ENCODE results near the gene SPCS3. TPM values are rescaled to one million over a fixed set of nuclear protein-coding genes. Genes with fewer than 3 reads are reported as not detected.

SPCS3 gene
- 45.1 and 47.1 TPM in 2 replicates for total RNA-seq
- 39.0 and 39.2 TPM in 2 replicates for polyA plus RNA-seq

DNA sequence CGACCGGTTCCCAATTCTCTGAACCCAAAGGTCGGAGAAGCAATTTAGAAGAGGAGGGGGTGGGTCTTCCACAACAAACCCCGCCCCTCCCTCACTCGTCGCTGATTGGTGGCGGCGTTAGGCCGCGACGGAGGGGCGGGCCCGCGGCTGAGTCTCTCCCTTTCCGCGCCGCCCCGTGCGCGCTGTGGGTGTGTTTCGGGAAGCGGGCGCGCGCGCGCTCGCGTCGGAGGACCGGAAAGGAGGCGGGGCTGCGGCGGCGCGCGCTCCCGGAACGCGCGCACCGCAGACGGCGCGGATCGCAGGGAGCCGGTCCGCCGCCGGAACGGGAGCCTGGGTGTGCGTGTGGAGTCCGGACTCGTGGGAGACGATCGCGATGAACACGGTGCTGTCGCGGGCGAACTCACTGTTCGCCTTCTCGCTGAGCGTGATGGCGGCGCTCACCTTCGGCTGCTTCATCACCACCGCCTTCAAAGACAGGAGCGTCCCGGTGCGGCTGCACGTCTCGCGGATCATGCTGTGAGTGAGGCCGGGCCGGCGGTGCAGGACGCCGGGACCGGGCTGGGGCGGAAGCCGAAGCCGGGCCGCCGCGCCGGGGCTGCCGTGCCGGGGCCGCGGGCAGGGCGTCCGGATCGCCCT lies at the start of gene SPCS3:
SPCS3 (plus strand) TSS at position 263 of the 636 bp plus-strand sequence; CDS start at position 374, 111 bp downstream.
- Histone ChIP-seq H3K4me3 (peak within 1 kb of the TSS; percentile 82), H3K4me1 (ENCODE audit: low read depth) (peaks cover 13% of the 10 kb centered on the region), H3K9me3 (ENCODE audit: low read depth) (no peaks in the 10 kb centered on the region), H3K27ac (peak within 1 kb of the TSS; percentile 94), H3K27me3 (no peaks in the 10 kb centered on the region), H3K36me3 (no peaks in the 10 kb centered on the region)
- peak; percentile 97 to 98 for DNase-seq (ENCODE audit: low read depth in 1 of 2, low spot score in 1 of 2)
- TF ChIP-seq, protein P1, sequence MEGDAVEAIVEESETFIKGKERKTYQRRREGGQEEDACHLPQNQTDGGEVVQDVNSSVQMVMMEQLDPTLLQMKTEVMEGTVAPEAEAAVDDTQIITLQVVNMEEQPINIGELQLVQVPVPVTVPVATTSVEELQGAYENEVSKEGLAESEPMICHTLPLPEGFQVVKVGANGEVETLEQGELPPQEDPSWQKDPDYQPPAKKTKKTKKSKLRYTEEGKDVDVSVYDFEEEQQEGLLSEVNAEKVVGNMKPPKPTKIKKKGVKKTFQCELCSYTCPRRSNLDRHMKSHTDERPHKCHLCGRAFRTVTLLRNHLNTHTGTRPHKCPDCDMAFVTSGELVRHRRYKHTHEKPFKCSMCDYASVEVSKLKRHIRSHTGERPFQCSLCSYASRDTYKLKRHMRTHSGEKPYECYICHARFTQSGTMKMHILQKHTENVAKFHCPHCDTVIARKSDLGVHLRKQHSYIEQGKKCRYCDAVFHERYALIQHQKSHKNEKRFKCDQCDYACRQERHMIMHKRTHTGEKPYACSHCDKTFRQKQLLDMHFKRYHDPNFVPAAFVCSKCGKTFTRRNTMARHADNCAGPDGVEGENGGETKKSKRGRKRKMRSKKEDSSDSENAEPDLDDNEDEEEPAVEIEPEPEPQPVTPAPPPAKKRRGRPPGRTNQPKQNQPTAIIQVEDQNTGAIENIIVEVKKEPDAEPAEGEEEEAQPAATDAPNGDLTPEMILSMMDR (IDR thresholded peaks at IDR 0.05; ENCODE audit: low read depth, low read length), result no peak

DNA sequence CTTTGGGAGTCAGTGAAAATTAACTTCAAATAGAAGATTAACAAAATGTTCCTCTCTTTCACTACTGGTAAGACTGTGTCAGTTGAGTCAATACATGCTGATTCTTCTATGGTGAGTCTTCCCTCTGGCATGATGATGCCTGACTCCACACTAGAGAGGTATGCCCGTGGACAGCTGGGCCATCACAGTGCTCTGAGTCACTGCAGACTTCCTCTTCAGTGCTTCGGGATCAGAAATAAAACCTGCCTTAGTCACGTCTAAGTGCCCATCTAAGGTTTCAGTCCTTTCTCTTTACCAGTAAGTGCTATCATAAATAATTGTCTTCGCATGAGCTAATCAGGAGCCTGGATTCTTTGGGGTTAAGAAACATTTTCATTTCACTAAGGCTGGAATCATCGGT lies 49.1 kb upstream of the SPCS3 start:
- peak in 1 of 2 donors; percentile 84 for DNase-seq (ENCODE audit: low read depth in 1 of 2, low spot score in 1 of 2)
- Histone ChIP-seq H3K4me3 (no peak overlapping the region), H3K9me3 (ENCODE audit: low read depth) (no peaks in the 10 kb centered on the region), H3K4me1 (ENCODE audit: low read depth) (no peaks in the 10 kb centered on the region), H3K27me3 (no peaks in the 10 kb centered on the region), H3K36me3 (no peaks in the 10 kb centered on the region), H3K27ac (no peak overlapping the region)
- TF ChIP-seq, protein P1 (IDR thresholded peaks at IDR 0.05; ENCODE audit: low read depth, low read length), result no peak

DNA sequence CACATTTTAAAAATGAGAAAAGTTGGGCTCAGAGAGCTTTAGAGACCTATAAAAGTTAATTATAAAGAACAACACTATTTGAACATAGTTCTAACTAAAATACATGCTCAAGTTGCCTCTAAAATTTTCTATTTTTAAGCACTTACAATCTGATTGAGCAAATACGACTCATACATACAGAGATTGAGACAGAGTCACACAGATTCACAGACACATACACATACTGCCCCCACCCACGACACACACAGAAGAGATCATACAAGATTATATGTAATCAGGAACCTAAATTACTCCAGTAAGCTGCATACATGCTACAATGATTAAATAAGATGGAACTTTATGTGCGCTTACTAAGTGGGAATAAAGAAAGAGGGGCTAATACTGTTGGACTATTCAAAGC lies 48.0 kb upstream of the SPCS3 start:
- TF ChIP-seq, protein P1 (IDR thresholded peaks at IDR 0.05; ENCODE audit: low read depth, low read length), result no peak
- no peak overlapping the region for H3K27ac ChIP-seq
- H3K36me3 ChIP-seq, result no peaks in the 10 kb centered on the region
- no peaks in the 10 kb centered on the region for H3K27me3 ChIP-seq
- no peak for DNase-seq (ENCODE audit: low read depth in 1 of 2, low spot score in 1 of 2)
- no peaks in the 10 kb centered on the region for H3K9me3 ChIP-seq (ENCODE audit: low read depth)
- H3K4me1 ChIP-seq (ENCODE audit: low read depth), result no peaks in the 10 kb centered on the region
- H3K4me3 ChIP-seq, result no peak overlapping the region

DNA sequence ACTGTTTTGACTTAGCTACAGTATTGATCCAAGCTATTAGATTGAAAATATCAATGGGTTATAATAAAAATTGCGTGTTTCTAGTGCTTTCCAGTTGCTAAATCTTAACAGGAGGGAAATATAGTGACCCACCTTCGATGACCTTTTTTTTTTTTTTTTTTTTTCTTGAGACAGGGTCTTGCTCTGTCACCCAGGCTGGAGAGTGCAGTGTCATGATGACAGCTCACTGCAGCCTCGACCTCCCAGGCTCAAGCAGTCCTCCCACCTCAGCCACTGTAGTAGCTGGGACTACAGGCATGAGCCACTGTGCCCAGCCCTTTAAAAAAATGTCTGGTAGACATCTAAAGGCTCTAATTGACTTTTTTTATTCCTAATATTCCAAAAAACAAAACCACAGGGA lies 47.0 kb upstream of the SPCS3 start:
- Histone ChIP-seq H3K4me1 (ENCODE audit: low read depth) (no peaks in the 10 kb centered on the region), H3K9me3 (ENCODE audit: low read depth) (no peaks in the 10 kb centered on the region), H3K36me3 (no peaks in the 10 kb centered on the region), H3K27ac (no peak overlapping the region), H3K27me3 (no peaks in the 10 kb centered on the region), H3K4me3 (no peak overlapping the region)
- TF ChIP-seq, protein P1 (IDR thresholded peaks at IDR 0.05; ENCODE audit: low read depth, low read length), result no peak
- DNase-seq (ENCODE audit: low read depth in 1 of 2, low spot score in 1 of 2), result no peak

DNA sequence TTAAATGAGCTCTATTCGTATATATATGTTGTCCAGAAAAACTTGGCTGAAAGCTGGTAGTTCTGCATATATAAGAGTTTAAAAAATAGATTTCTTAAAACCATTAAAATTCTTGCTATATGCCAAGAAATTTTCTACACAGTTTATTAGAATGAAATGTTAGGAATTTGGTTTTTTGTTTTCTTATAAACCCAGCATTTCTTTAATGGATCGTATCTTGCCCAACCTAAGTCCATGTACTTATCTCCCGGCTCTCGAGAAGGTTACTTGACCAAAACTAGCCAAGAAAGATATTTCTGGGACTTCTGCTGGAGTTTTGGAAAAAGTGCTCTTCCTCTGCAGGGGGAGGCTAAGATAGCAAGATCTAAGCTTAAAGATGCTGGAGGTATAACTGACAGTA lies 46.0 kb upstream of the SPCS3 start:
- TF ChIP-seq, protein P1 (IDR thresholded peaks at IDR 0.05; ENCODE audit: low read depth, low read length), result no peak
- Histone ChIP-seq H3K27ac (no peak overlapping the region), H3K27me3 (no peaks in the 10 kb centered on the region), H3K9me3 (ENCODE audit: low read depth) (no peaks in the 10 kb centered on the region), H3K4me3 (no peak overlapping the region), H3K4me1 (ENCODE audit: low read depth) (no peaks in the 10 kb centered on the region), H3K36me3 (no peaks in the 10 kb centered on the region)
- no peak for DNase-seq (ENCODE audit: low read depth in 1 of 2, low spot score in 1 of 2)

Measured in cardiac muscle cell (in vitro differentiated cells and primary cell).